Endothelial cell of umbilical vein (primary cell): ENCODE data around the gene BNIPL. TPM values are rescaled to one million over a fixed set of nuclear protein-coding genes. Genes with fewer than 3 reads are reported as not detected.

Experiments used
- BruUV-seq: library from RNA; stranded (reverse); fragments of 400-500 nt; replicated peaks from 2 replicates; lab custom pipeline; 2021; lab: Mats Ljungman, UMichigan
- CTCF ChIA-PET: fragments of 300-600, 350-600 bp; sonication (Branson Sonifier 250); formaldehyde crosslinking; loops from one replicate; lab custom pipeline; 2021; ENCODE audit warnings: antibody characterized with exemption, inconsistent platforms; lab: Charles Lee
- POLR2A ChIA-PET: fragments of 300-600, 350-600 bp; sonication (Branson Sonifier 250); formaldehyde crosslinking; loops from one replicate; lab custom pipeline; 2021; ENCODE audit warnings: antibody characterized with exemption, inconsistent platforms; lab: Charles Lee
- DNase-seq: peaks from one replicate; pipeline ENCODE4 v3.0.0-alpha.2; 2011; ENCODE audit warnings: low read depth, low spot score
- FAIRE-seq: peaks from 2 replicates; lab custom pipeline; 2011; peaks lifted over from hg19 to GRCh38; lab: Jason Lieb, UNC
- H2AFZ ChIP-seq: 2 replicates; pipeline ENCODE4 v1.6.0; 2012; ENCODE audit warnings: low read depth, low read length, control low read depth, inconsistent platforms
- H3K27ac ChIP-seq: 2 replicates; pipeline ENCODE4 v1.5.1; 2011; ENCODE audit warnings: low read depth, mild to moderate bottlenecking, control low read depth, low read length, moderate library complexity; ENCODE audit not compliant: insufficient read depth
- H3K27me3 ChIP-seq, 2 experiments: 2 replicates each; pipeline versions ENCODE4 v1.6.0 to v1.6.1; 2011; ENCODE audit warnings: low read length in 2 of 2, mixed read lengths in 1 of 2; ENCODE audit not compliant: control insufficient read depth in 2 of 2, insufficient read depth in 2 of 2
- H3K36me3 ChIP-seq, 2 experiments: 2 replicates in 1 of 2; 3 replicates in 1 of 2; pipeline ENCODE4 v1.5.1; 2011; ENCODE audit warnings: low read length in 2 of 2, mild to moderate bottlenecking in 1 of 2, moderate library complexity in 1 of 2; ENCODE audit not compliant: control insufficient read depth in 2 of 2, insufficient read depth in 2 of 2; ENCODE audit errors: extremely low read depth in 1 of 2
- H3K4me1 ChIP-seq: 3 replicates; pipeline ENCODE4 v1.5.1; 2011; ENCODE audit warnings: mild to moderate bottlenecking, low read length; ENCODE audit not compliant: control insufficient read depth, insufficient read depth; ENCODE audit errors: extremely low read depth
- H3K4me2 ChIP-seq: 2 replicates; pipeline ENCODE4 v1.6.1; 2011; ENCODE audit warnings: low read length, control low read depth, mixed read lengths; ENCODE audit not compliant: insufficient read depth
- H3K4me3 ChIP-seq, 3 experiments: fragments of 200-600 bp in 1 of 3; sonication (generic), shearing (Covaris generic) in 1 of 3; replicated peaks in 1 of 3; 2 replicates each; pipeline ENCODE4 v1.5.1; 2011 to 2016; ENCODE audit warnings: control low read depth in 3 of 3, low read length in 3 of 3, mild to moderate bottlenecking in 2 of 3, inconsistent platforms in 1 of 3, low read depth in 1 of 3, moderate library complexity in 1 of 3; ENCODE audit not compliant: insufficient read depth in 1 of 3
- H3K79me2 ChIP-seq: 2 replicates; pipeline ENCODE4 v1.6.0; 2012; ENCODE audit warnings: low read length, inconsistent platforms; ENCODE audit not compliant: control insufficient read depth, insufficient read depth
- H3K9ac ChIP-seq: replicated peaks from 2 replicates; pipeline ENCODE3; 2011; ENCODE audit warnings: low read length, control low read depth; ENCODE audit not compliant: insufficient read depth; ENCODE audit errors: extremely low read depth
- H3K9me1 ChIP-seq: replicated peaks from 3 replicates; pipeline ENCODE4 v1.6.0; 2011; ENCODE audit warnings: mild to moderate bottlenecking, low read length; ENCODE audit not compliant: control insufficient read depth, insufficient read depth; ENCODE audit errors: extremely low read depth
- H3K9me3 ChIP-seq: replicated peaks from 2 replicates; pipeline ENCODE4 v1.5.1; 2012; ENCODE audit warnings: low read length, inconsistent platforms; ENCODE audit not compliant: control insufficient read depth, insufficient read depth
- H4K20me1 ChIP-seq: replicated peaks from 2 replicates; pipeline ENCODE3; 2011; ENCODE audit warnings: mild to moderate bottlenecking, low read length; ENCODE audit not compliant: control insufficient read depth, insufficient read depth; ENCODE audit errors: extremely low read depth
- CTCF ChIP-seq, 2 donors: IDR thresholded peaks; 1 replicate in 1 of 2; 2 replicates in 1 of 2; pipeline ENCODE4 v1.5.1; 2011; ENCODE audit warnings: low read length in 2 of 2, mild to moderate bottlenecking in 2 of 2, moderate library complexity in 2 of 2, control low read depth in 1 of 2, inconsistent platforms in 1 of 2, low read depth in 1 of 2; ENCODE audit not compliant: insufficient read depth in 1 of 2; ENCODE audit errors: extremely low read depth in 1 of 2
- EZH2 ChIP-seq: IDR thresholded peaks from 2 replicates; pipeline ENCODE4 v1.6.1; 2012; ENCODE audit warnings: borderline replicate concordance, low read depth, mild to moderate bottlenecking, moderate library complexity, low read length, inconsistent platforms; ENCODE audit not compliant: severe bottlenecking
- FOS ChIP-seq: IDR thresholded peaks from 2 replicates; pipeline ENCODE4 v1.6.1; 2011; ENCODE audit warnings: mild to moderate bottlenecking, low read length, moderate library complexity, borderline replicate concordance; ENCODE audit not compliant: insufficient read depth
- GATA2 ChIP-seq: IDR thresholded peaks from 2 replicates; pipeline ENCODE4 v1.7.0; 2011; ENCODE audit warnings: low read depth, mild to moderate bottlenecking, moderate library complexity, mixed read lengths, low read length; ENCODE audit not compliant: insufficient read length, insufficient read depth
- JUN ChIP-seq: IDR thresholded peaks from 2 replicates; pipeline ENCODE4 v1.6.1; 2011; ENCODE audit warnings: borderline replicate concordance, low read depth; ENCODE audit not compliant: insufficient read length, insufficient read depth
- MAX ChIP-seq: IDR thresholded peaks from 2 replicates; pipeline ENCODE4 v1.6.1; 2011; ENCODE audit not compliant: insufficient read depth, insufficient read length
- MYC ChIP-seq: IDR thresholded peaks from one replicate; pipeline ENCODE4 v1.6.1; 2011; ENCODE audit warnings: mild to moderate bottlenecking, low read depth, low read length
- POLR2A ChIP-seq: IDR thresholded peaks from 2 replicates; pipeline ENCODE4 v1.6.1; 2012; ENCODE audit warnings: low read depth, mild to moderate bottlenecking, control low read depth, low read length
- POLR2AphosphoS5 ChIP-seq: IDR thresholded peaks from 2 replicates; pipeline ENCODE4 v1.6.1; 2012; ENCODE audit warnings: low read depth, mild to moderate bottlenecking, control low read depth, low read length, moderate library complexity; ENCODE audit not compliant: insufficient read depth
- dilution Hi-C: fragments of 300-500 bp; cut with MboI; formaldehyde crosslinking; loops from one replicate; pipeline ENCODE4 v1.15.0; 2019; ENCODE audit warnings: low sequenced_read_pairs; ENCODE audit not compliant: extremely low pct_ligation_motif_present
- intact Hi-C: fragments of 100-400 bp; cut with micrococcal nuclease; formaldehyde crosslinking; loops from one replicate; pipeline ENCODE4 v1.10.0; 2022
- polyA plus RNA-seq, 4 experiments: library from polyadenylated mRNA; depleted of rRNA in 3 of 4; stranded (reverse) in 3 of 4; unstranded in 1 of 4; fragments of >200 nt; gene quantifications; 2 replicates each; pipeline versions ENCODE4 v1.2.1 to v1.2.3, GENCODE V29; 2011 to 2012; ENCODE audit warnings: missing spikeins in 1 of 4
- total RNA-seq: library from RNA; stranded (reverse); gene quantifications from 2 replicates; pipeline ENCODE4 v1.2.3, GENCODE V29; 2021

BNIPL gene
- total and polyA plus RNA-seq, 2 donors (not counting 3 experiments of a cell fraction or from before 2014, with no cell fraction given) = 0.26 to 0.42 TPM

GRCh38 chr1:151032164-151032563 is 4.2 kb upstream of the BNIPL start:
- Histone ChIP-seq H3K4me3 (no peak overlapping the region), H3K79me2 (no peaks in the 10 kb centered on the region), H4K20me1 (no peaks in the 10 kb centered on the region), H3K4me2 (no peak overlapping the region), H3K9ac (no peak overlapping the region), H3K4me1 (no peaks in the 10 kb centered on the region), H3K9me1 (no peaks in the 10 kb centered on the region), H3K27ac (no peak overlapping the region), H3K27me3 (no peaks in the 10 kb centered on the region), H2AFZ (no peak overlapping the region), H3K9me3 (no peaks in the 10 kb centered on the region), H3K36me3 (peaks cover 2 to 17% of the 10 kb centered on the region in 2 experiments)
- no TSS peak for BruUV-seq
- dilution Hi-C loops (no loop called here), intact Hi-C loops (no loop called here)
- ChIA-PET CTCF (interaction anchor here (0.9 to 1.5 kb wide), 3 partner anchors 9 to 17 kb away, joined by 3 to 4 read pairs (median 3); no protein-coding TSS in a partner anchor), POLR2A (no interaction called here)
- DNase-seq = no peak
- FAIRE-seq = peak; percentile 67
- TF ChIP-seq CTCF (IDR thresholded peaks at IDR 0.05; ENCODE audit: extremely low read depth in 1 of 2, insufficient read depth in 1 of 2, low read depth in 1 of 2, low read length in 2 of 2) (no peak), EZH2 (no peak)

- no peaks in the 10 kb centered on the region for H3K9me3 ChIP-seq
- no peaks in the 10 kb centered on the region for H3K79me2 ChIP-seq
- FAIRE-seq (no peak), DNase-seq (no peak)
- no peaks in the 10 kb centered on the region for H4K20me1 ChIP-seq
- intact Hi-C loops (no loop called here), dilution Hi-C loops (no loop called here)
- no peak overlapping the region for H3K27ac ChIP-seq
- H3K4me1 ChIP-seq = no peaks in the 10 kb centered on the region
- H3K9me1 ChIP-seq = no peaks in the 10 kb centered on the region
- ChIA-PET CTCF (interaction anchor here (2.5 kb wide), 1 partner anchor 11 kb away, joined by 10 read pairs; no protein-coding TSS in a partner anchor), POLR2A (no interaction called here)
- H3K27me3 ChIP-seq = no peaks in the 10 kb centered on the region
- H3K9ac ChIP-seq = no peak overlapping the region
- TF ChIP-seq MYC (no peak), GATA2 (no peak), MAX (no peak), POLR2A (no peak), FOS (no peak), JUN (no peak), CTCF (IDR thresholded peaks at IDR 0.05; ENCODE audit: extremely low read depth in 1 of 2, insufficient read depth in 1 of 2, low read depth in 1 of 2, low read length in 2 of 2) (no peak), POLR2AphosphoS5 (no peak), EZH2 (no peak)
- peaks cover 2 to 8% of the 10 kb centered on the region in 2 experiments for H3K36me3 ChIP-seq
- no peak overlapping the region for H2AFZ ChIP-seq
- BruUV-seq = no TSS peak
- no peak overlapping the region for H3K4me3 ChIP-seq
- no peak overlapping the region for H3K4me2 ChIP-seq
These were observed 1.2 kb upstream of the BNIPL start for GRCh38 chr1:151035167-151035566.
